ENCODE data around the gene SBF2.

Gene SBF2

DNA sequence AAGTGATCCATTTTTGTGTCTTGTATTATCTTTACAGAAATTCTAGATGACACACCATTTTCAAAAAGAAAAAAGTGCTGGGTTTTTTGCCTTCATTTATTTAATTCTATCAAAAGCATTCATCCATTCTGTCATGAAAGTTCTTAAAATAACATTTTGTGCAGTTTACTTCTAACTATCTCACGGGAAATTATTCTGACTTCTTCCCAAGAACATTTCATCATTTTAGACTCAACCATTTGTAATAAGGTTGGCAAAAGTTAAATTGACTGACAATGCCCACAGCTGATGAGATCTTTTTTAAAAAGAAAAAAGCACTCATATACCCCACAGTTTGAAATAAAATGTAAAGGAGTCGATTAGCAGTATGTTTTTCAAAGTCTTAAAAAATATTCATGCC lies 68.5 kb downstream of the SBF2 start:
- no peaks in the 10 kb centered on the region for H3K27me3 ChIP-seq (ENCODE audit: control insufficient read depth, insufficient read depth, low read length, poor library complexity, severe bottlenecking)
- no peaks in the 10 kb centered on the region for H3K4me1 ChIP-seq (ENCODE audit: control insufficient read depth, insufficient read depth, low read length)
- H3K9me3 ChIP-seq (ENCODE audit: control insufficient read depth, low read length): no peaks in the 10 kb centered on the region
- no peak overlapping the region for H3K4me3 ChIP-seq (ENCODE audit: insufficient read depth, low read depth, low read length)
- 45% methylated on average over 2 of the region's 2 CpGs; no CpG with 5 or more reads in 1 of the 2 experiments for WGBS, 2 experiments
- H3K27ac ChIP-seq (ENCODE audit: insufficient read depth, low read depth, low read length, poor library complexity, severe bottlenecking): no peak overlapping the region
- H3K36me3 ChIP-seq (ENCODE audit: control insufficient read depth, insufficient read depth, low read length): no peaks in the 10 kb centered on the region

DNA sequence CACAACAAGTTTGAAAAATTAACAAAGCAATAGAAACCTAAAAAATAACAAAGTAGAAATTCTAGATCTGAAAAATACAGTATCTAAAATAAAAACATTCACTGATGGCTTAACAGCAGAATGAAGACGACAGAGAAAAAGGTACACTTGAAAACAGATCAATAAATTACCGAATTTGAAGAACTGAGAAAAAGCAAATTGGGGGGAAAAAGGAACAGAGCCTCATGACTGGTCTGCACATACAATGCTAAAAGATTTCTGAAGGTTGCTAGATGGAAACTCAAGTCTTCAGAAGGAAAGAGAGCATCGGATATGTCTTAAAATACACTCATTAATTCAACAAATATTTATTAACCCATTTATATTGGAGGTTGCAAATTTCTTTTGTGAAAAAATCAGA lies 71.6 kb downstream of the SBF2 start:
- Histone ChIP-seq H3K4me3 (ENCODE audit: insufficient read depth, low read depth, low read length) (no peak overlapping the region), H3K4me1 (ENCODE audit: control insufficient read depth, insufficient read depth, low read length) (no peaks in the 10 kb centered on the region), H3K27me3 (ENCODE audit: control insufficient read depth, insufficient read depth, low read length, poor library complexity, severe bottlenecking) (no peaks in the 10 kb centered on the region), H3K9me3 (ENCODE audit: control insufficient read depth, low read length) (no peaks in the 10 kb centered on the region), H3K27ac (ENCODE audit: insufficient read depth, low read depth, low read length, poor library complexity, severe bottlenecking) (no peak overlapping the region), H3K36me3 (ENCODE audit: control insufficient read depth, insufficient read depth, low read length) (peaks cover 4% of the 10 kb centered on the region)
- 94 to 97% methylated on average over 2 of the region's 3 CpGs for WGBS, 2 experiments

DNA sequence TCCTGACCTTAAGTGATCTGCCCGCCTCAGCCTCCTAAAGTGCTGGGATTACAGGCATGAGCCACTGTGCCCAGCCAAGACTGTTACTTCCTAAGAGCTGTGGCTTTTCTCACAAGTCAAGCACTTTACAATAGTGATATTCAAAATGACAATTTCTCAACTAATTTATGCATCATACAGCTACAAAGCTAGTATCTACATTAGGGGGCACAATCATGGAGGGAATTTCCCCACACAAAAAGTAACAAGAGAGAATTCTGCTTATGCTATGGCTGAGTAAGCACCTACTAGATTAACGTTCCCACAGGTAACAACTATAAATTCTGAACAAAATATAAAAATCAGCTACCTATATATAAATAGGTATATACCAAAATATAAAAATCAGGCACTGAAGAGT lies 72.7 kb downstream of the SBF2 start:
- whole genome bisulfite sequencing, 2 experiments: 88 to 94% methylated on average over 1 of the region's 2 CpGs
- H3K27ac ChIP-seq (ENCODE audit: insufficient read depth, low read depth, low read length, poor library complexity, severe bottlenecking): no peak overlapping the region
- H3K9me3 ChIP-seq (ENCODE audit: control insufficient read depth, low read length): no peaks in the 10 kb centered on the region
- peaks cover 4% of the 10 kb centered on the region for H3K36me3 ChIP-seq (ENCODE audit: control insufficient read depth, insufficient read depth, low read length)
- H3K27me3 ChIP-seq (ENCODE audit: control insufficient read depth, insufficient read depth, low read length, poor library complexity, severe bottlenecking): no peaks in the 10 kb centered on the region
- no peak overlapping the region for H3K4me3 ChIP-seq (ENCODE audit: insufficient read depth, low read depth, low read length)
- H3K4me1 ChIP-seq (ENCODE audit: control insufficient read depth, insufficient read depth, low read length): no peaks in the 10 kb centered on the region

DNA sequence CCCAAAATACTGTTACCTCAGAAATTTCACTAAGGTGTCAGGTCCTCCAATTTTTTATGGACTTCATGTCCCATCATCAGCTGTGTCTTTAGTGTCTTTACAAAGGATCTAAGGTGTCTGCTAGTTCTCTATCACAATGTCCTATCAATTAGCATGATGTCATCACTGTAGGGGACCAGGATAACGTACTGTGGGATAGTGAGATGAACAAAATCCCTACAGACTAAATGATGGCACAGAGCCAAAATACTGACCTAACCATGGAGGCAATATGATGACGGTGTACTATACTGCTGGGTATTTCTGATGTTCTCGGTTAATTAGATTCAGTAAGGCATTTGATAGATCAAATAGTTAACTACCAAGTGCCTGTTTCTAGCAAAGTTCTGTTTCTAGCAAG lies 82.5 kb downstream of the SBF2 start:
- no peaks in the 10 kb centered on the region for H3K27me3 ChIP-seq (ENCODE audit: control insufficient read depth, insufficient read depth, low read length, poor library complexity, severe bottlenecking)
- no peaks in the 10 kb centered on the region for H3K36me3 ChIP-seq (ENCODE audit: control insufficient read depth, insufficient read depth, low read length)
- H3K9me3 ChIP-seq (ENCODE audit: control insufficient read depth, low read length): no peaks in the 10 kb centered on the region
- 95 to 100% methylated on average over 3 of the region's 3 CpGs for WGBS, 2 experiments
- no peak overlapping the region for H3K4me3 ChIP-seq (ENCODE audit: insufficient read depth, low read depth, low read length)
- no peak overlapping the region for H3K27ac ChIP-seq (ENCODE audit: insufficient read depth, low read depth, low read length, poor library complexity, severe bottlenecking)
- H3K4me1 ChIP-seq (ENCODE audit: control insufficient read depth, insufficient read depth, low read length): no peaks in the 10 kb centered on the region

DNA sequence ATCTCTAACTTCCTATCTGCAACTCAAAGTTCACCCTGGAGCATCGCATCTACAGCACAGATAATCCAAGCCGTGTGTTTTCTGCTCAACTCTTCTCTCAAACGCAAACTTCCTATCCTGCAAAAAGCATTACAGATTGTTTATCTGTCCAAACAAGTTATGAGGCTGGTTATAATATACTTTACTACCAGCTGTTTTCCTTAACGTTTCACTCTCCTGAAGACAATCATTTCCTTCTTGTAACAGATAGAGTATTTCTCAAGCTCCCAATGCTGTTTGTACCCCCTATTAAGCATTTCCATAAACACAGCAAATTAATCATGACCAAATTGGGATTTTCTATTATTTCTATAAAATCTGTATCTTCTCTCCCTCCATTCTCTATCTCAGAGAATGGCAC lies 84.7 kb downstream of the SBF2 start:
- no peaks in the 10 kb centered on the region for H3K9me3 ChIP-seq (ENCODE audit: control insufficient read depth, low read length)
- no peaks in the 10 kb centered on the region for H3K27me3 ChIP-seq (ENCODE audit: control insufficient read depth, insufficient read depth, low read length, poor library complexity, severe bottlenecking)
- no peaks in the 10 kb centered on the region for H3K36me3 ChIP-seq (ENCODE audit: control insufficient read depth, insufficient read depth, low read length)
- 90 to 93% methylated on average over 4 of the region's 4 CpGs for WGBS, 2 experiments
- no peak overlapping the region for H3K4me3 ChIP-seq (ENCODE audit: insufficient read depth, low read depth, low read length)
- H3K27ac ChIP-seq (ENCODE audit: insufficient read depth, low read depth, low read length, poor library complexity, severe bottlenecking): no peak overlapping the region
- H3K4me1 ChIP-seq (ENCODE audit: control insufficient read depth, insufficient read depth, low read length): peaks cover 6% of the 10 kb centered on the region

DNA sequence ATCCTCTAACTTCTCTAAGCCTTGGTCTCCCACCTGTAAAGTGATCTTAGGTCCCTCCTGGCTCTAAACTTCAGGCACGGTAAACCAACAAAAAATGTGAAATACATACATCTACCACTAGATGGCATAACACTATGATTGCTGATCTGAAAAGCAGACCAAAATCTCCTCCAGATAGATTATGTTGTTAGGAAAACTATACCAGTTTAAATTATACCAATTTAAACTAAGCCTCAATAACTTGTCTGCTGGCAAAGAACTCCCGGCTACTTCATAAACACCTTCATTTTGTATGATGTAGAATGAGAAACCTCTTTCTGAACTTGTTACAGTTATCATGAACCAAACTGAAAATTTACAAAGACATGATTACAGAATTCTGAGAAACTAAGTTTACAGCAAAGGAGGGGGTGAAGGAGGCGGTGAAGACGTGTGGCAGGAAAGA lies 85.9 kb downstream of the SBF2 start:
- H3K4me3 ChIP-seq (ENCODE audit: insufficient read depth, low read depth, low read length): no peak overlapping the region
- no peaks in the 10 kb centered on the region for H3K27me3 ChIP-seq (ENCODE audit: control insufficient read depth, insufficient read depth, low read length, poor library complexity, severe bottlenecking)
- no peak overlapping the region for H3K27ac ChIP-seq (ENCODE audit: insufficient read depth, low read depth, low read length, poor library complexity, severe bottlenecking)
- WGBS, 2 experiments: 20 to 21% methylated on average over 3 to 4 of the region's 4 CpGs
- H3K36me3 ChIP-seq (ENCODE audit: control insufficient read depth, insufficient read depth, low read length): no peaks in the 10 kb centered on the region
- H3K4me1 ChIP-seq (ENCODE audit: control insufficient read depth, insufficient read depth, low read length): peaks cover 6% of the 10 kb centered on the region
- no peaks in the 10 kb centered on the region for H3K9me3 ChIP-seq (ENCODE audit: control insufficient read depth, low read length)

DNA sequence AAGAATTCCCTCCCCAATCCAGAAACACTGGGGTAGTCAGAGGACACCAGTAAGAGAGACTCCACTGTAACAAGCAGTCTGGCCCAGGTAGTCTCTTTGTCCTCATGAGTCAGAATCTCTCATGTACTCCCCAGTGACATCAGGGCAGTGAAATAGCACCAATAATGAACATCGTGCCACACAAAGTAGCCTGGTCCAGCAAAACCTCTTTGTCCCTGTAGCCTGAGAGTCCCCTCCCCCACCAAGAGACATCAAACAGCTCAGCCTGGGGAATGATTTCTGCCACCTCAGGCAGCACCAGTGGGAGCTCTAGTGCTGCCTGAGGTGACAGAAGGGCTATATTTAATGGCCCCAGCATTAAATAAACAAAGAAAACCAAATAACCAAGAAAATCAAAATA lies 88.1 kb downstream of the SBF2 start:
- no peaks in the 10 kb centered on the region for H3K27me3 ChIP-seq (ENCODE audit: control insufficient read depth, insufficient read depth, low read length, poor library complexity, severe bottlenecking)
- H3K4me1 ChIP-seq (ENCODE audit: control insufficient read depth, insufficient read depth, low read length): peaks cover 6% of the 10 kb centered on the region
- no peaks in the 10 kb centered on the region for H3K9me3 ChIP-seq (ENCODE audit: control insufficient read depth, low read length)
- H3K36me3 ChIP-seq (ENCODE audit: control insufficient read depth, insufficient read depth, low read length): no peaks in the 10 kb centered on the region
- H3K27ac ChIP-seq (ENCODE audit: insufficient read depth, low read depth, low read length, poor library complexity, severe bottlenecking): no peak overlapping the region
- 13 to 21% methylated on average over 1 of the region's 1 CpG for WGBS, 2 experiments
- H3K4me3 ChIP-seq (ENCODE audit: insufficient read depth, low read depth, low read length): no peak overlapping the region

DNA sequence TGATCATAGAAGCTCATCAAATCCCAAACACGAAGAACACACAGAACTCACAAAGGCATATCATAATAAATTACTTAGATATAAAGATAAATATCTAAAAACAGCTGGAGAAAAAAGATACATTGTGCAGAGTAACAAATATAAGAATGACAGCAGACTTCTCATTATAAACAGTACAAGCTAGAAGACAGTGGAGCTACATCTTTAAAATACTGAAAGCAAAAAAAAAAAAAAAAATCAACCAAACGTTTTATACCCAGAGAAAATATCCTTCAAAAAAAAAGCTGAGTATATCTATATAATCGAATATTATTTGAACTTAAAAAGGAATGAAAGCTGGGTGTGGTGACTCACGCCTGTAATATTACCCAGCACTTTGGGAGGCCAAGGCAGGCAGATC lies 90.0 kb downstream of the SBF2 start:
- 93 to 97% methylated on average over 1 to 2 of the region's 4 CpGs for WGBS, 2 experiments
- Histone ChIP-seq H3K36me3 (ENCODE audit: control insufficient read depth, insufficient read depth, low read length) (no peaks in the 10 kb centered on the region), H3K4me1 (ENCODE audit: control insufficient read depth, insufficient read depth, low read length) (peaks cover 6% of the 10 kb centered on the region), H3K27me3 (ENCODE audit: control insufficient read depth, insufficient read depth, low read length, poor library complexity, severe bottlenecking) (no peaks in the 10 kb centered on the region), H3K27ac (ENCODE audit: insufficient read depth, low read depth, low read length, poor library complexity, severe bottlenecking) (no peak overlapping the region), H3K9me3 (ENCODE audit: control insufficient read depth, low read length) (no peaks in the 10 kb centered on the region), H3K4me3 (ENCODE audit: insufficient read depth, low read depth, low read length) (no peak overlapping the region)

DNA sequence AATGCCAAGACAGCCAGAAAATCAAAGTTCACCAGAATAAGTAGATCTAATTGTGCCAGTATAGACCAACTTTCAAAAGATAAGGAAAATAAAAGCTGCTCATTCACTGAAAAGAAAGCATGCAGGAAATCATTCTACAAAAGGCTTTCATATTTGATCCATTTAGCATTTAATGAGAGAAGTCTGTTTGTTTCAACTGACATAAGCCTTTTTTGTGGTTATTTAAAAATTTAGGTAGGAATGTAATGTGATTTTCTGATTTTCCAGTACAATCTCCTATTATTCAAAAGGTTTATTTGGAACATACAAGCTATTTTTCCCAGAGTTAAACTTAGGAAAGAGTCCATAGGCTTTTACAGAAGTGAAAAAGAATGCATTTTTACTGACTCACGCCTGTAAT lies 92.7 kb downstream of the SBF2 start:
- Histone ChIP-seq H3K27ac (ENCODE audit: insufficient read depth, low read depth, low read length, poor library complexity, severe bottlenecking) (no peak overlapping the region), H3K4me3 (ENCODE audit: insufficient read depth, low read depth, low read length) (no peak overlapping the region), H3K27me3 (ENCODE audit: control insufficient read depth, insufficient read depth, low read length, poor library complexity, severe bottlenecking) (no peaks in the 10 kb centered on the region), H3K36me3 (ENCODE audit: control insufficient read depth, insufficient read depth, low read length) (no peaks in the 10 kb centered on the region), H3K4me1 (ENCODE audit: control insufficient read depth, insufficient read depth, low read length) (peaks cover 6% of the 10 kb centered on the region), H3K9me3 (ENCODE audit: control insufficient read depth, low read length) (no peaks in the 10 kb centered on the region)
- WGBS, 2 experiments: 88 to 96% methylated on average over 1 of the region's 1 CpG

DNA sequence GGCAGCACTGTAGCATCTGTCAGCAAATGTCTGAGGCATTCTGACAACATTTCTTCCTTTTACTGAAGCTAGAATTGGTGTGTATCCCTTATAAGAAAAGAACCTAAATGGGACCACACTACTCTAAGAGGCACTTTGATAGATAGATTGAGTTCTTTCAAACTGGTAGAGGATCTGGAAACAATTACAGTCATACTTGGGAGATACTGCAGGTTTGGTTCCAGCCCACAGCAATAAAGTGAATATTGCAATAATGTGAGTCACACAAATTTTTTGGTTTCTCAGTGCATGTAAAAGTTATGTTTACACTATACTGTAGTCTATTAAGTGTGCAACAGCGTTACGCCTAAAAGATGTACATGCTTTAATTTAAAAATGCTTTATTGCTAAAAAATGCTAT lies 96.9 kb downstream of the SBF2 start:
- Histone ChIP-seq H3K36me3 (ENCODE audit: control insufficient read depth, insufficient read depth, low read length) (no peaks in the 10 kb centered on the region), H3K9me3 (ENCODE audit: control insufficient read depth, low read length) (no peaks in the 10 kb centered on the region), H3K4me1 (ENCODE audit: control insufficient read depth, insufficient read depth, low read length) (no peaks in the 10 kb centered on the region), H3K4me3 (ENCODE audit: insufficient read depth, low read depth, low read length) (no peak overlapping the region), H3K27me3 (ENCODE audit: control insufficient read depth, insufficient read depth, low read length, poor library complexity, severe bottlenecking) (no peaks in the 10 kb centered on the region), H3K27ac (ENCODE audit: insufficient read depth, low read depth, low read length, poor library complexity, severe bottlenecking) (no peak overlapping the region)
- 100% methylated on average over 2 of the region's 2 CpGs for WGBS, 2 experiments

DNA sequence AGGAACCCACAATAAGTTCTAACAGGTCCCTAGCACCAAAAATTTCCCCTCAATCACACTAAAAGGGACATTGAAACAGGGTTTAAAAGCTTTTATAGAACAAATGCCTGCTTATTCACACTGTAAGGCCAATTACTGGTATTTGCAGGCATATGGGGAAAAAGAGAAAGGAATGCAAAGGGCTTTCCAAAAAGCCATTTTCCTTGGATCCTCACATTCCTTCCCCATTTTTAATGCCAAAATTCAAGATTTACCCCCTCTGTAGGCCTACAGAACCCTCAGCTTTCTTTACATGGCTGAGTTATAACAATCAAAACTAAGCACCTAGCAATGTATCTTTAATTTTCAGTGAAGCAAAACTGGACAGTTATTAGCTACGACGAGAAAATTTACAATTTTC lies 102.0 kb downstream of the SBF2 start:
- WGBS, 2 experiments: 100% methylated on average over 2 of the region's 2 CpGs; no CpG with 5 or more reads in 1 of the 2 experiments
- no peak overlapping the region for H3K4me3 ChIP-seq (ENCODE audit: insufficient read depth, low read depth, low read length)

More for the DNA sequence above, 102.0 kb downstream of the SBF2 start:
- Histone ChIP-seq H3K27ac (ENCODE audit: insufficient read depth, low read depth, low read length, poor library complexity, severe bottlenecking) (no peak overlapping the region), H3K36me3 (ENCODE audit: control insufficient read depth, insufficient read depth, low read length) (no peaks in the 10 kb centered on the region), H3K9me3 (ENCODE audit: control insufficient read depth, low read length) (no peaks in the 10 kb centered on the region), H3K27me3 (ENCODE audit: control insufficient read depth, insufficient read depth, low read length, poor library complexity, severe bottlenecking) (no peaks in the 10 kb centered on the region), H3K4me1 (ENCODE audit: control insufficient read depth, insufficient read depth, low read length) (no peaks in the 10 kb centered on the region)

Measured in ectodermal cell (in vitro differentiated cells).